GM21786 (cell line): Measurements from ENCODE around the gene RIMKLA.

Source experiments
- ATAC-seq: cut with Tn5 transposase; IDR thresholded peaks from one replicate; pipeline ENCODE4 v1.9.1; 2021; ENCODE audit not compliant: unreplicated experiment

Gene RIMKLA

GRCh38 chr1:42380586-42381279 is at the start of gene RIMKLA:
TSS of gene RIMKLA (plus strand) at chr1:42380792. CDS start at chr1:42380935, 143 bp downstream.
- peak; percentile 77 for ATAC-seq

GRCh38 chr1:42332877-42333276 is 47.7 kb upstream of the RIMKLA start:
- ATAC-seq = no peak

- no peak for ATAC-seq
Measured at GRCh38 chr1:42333662-42334239, 46.8 kb upstream of the RIMKLA start.

GRCh38 chr1:42334240-42335049 is 46.1 kb upstream of the RIMKLA start:
- ATAC-seq = peak; percentile 43

GRCh38 chr1:42335050-42335808 is 45.4 kb upstream of the RIMKLA start, which contains the start of gene FOXJ3:
TSS of gene FOXJ3 (minus strand) at chr1:42335235. CDS start at chr1:42311093, 24,142 bp downstream.
- ATAC-seq = peak; percentile 74

- ATAC-seq = no peak
Measured at GRCh38 chr1:42335809-42336518, 44.6 kb upstream of the RIMKLA start.

GRCh38 chr1:42336978-42337377 is 43.6 kb upstream of the RIMKLA start:
- ATAC-seq = no peak

GRCh38 chr1:42340093-42340492 is 40.5 kb upstream of the RIMKLA start:
- no peak for ATAC-seq

- ATAC-seq = no peak
Measured at GRCh38 chr1:42340901-42341300, 39.7 kb upstream of the RIMKLA start.

GRCh38 chr1:42343049-42343448 is 37.5 kb upstream of the RIMKLA start:
- ATAC-seq = no peak

- no peak for ATAC-seq
Measured at GRCh38 chr1:42348498-42348897, 32.1 kb upstream of the RIMKLA start.

- no peak for ATAC-seq
Measured at GRCh38 chr1:42350086-42350485, 30.5 kb upstream of the RIMKLA start.

GRCh38 chr1:42358791-42359190 is 21.8 kb upstream of the RIMKLA start:
- ATAC-seq = no peak

- no peak for ATAC-seq
Measured at GRCh38 chr1:42359466-42359865, 21.1 kb upstream of the RIMKLA start.

GRCh38 chr1:42364089-42364488 is 16.5 kb upstream of the RIMKLA start:
- ATAC-seq = no peak

- ATAC-seq = no peak
Measured at GRCh38 chr1:42364542-42364941, 16.1 kb upstream of the RIMKLA start.

GRCh38 chr1:42365118-42365517 is 15.5 kb upstream of the RIMKLA start:
- no peak for ATAC-seq

- no peak for ATAC-seq
Measured at GRCh38 chr1:42368096-42368795, 12.3 kb upstream of the RIMKLA start.

- no peak for ATAC-seq
Measured at GRCh38 chr1:42369471-42369870, 11.1 kb upstream of the RIMKLA start.
